Stimulated activated CD4-positive, alpha-beta T cell treated with anti-CD3 and anti-CD28 coated beads, Interleukin-4, amount 100 ng/mL, for 24 hours (primary cell): Measurements from ENCODE around the gene PNISR.

Source experiments
- DNase-seq: peaks from one replicate; pipeline ENCODE4 v3.0.0-alpha.2; 2020

PNISR gene

DNA sequence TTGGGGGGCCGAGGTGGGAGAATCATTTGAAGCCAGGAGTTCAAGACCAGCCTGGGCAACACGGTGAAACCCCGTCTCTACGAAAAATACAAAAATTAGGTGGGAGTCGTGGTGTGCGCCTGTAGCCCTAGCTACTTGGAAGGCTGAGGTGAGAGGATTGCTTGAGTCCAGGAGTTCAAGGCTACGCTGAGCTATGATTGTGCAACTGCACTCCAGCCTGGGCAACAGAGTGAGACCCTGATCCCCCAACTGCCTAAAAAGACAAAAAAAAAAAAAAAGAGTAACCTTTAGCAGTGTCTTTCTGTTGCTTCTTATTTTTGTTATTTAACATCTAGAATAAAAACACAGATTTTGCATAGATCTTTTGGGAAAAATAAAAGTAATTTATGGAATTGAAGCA, 18.0 kb downstream of the PNISR start:
- DNase-seq, result no peak

DNA sequence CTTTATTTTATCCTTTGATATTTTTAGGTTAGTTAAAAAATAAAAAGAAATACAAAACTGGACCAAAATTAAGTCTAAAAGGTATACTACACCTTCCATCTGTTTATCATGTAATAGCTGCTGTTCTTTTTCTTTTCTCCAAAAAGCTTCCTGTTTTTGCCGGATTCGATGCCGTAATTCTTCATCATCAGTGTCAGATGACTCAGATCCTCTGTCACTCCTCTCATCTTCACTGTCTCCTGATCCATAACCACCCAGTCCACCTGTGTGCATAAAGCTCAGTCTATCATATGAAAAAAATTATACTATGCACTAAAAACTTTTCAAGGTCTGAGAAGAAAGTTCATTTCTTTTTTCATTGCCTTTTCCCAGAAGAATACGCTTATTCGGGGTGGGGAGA, 22.7 kb downstream of the PNISR start:
- DNase-seq, result no peak

DNA sequence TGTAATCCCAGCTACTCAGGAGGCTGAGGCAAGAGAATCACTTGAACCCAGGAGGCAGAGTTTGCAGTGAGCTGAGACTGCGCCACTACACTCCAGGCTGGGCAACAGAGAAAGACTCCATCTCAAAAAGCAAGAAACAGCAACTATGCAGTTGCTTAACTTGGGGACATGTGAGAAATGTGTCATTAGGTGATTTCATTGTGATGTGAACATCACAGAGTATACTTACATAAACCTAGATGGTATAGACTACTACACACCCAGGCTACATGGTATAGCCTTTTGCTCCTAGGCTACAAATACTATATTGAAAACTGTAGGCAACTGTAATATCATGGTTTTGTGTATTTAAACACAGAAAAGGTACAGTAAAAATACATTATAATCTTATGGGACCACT, 27.8 kb downstream of the PNISR start:
- DNase-seq, result no peak

DNA sequence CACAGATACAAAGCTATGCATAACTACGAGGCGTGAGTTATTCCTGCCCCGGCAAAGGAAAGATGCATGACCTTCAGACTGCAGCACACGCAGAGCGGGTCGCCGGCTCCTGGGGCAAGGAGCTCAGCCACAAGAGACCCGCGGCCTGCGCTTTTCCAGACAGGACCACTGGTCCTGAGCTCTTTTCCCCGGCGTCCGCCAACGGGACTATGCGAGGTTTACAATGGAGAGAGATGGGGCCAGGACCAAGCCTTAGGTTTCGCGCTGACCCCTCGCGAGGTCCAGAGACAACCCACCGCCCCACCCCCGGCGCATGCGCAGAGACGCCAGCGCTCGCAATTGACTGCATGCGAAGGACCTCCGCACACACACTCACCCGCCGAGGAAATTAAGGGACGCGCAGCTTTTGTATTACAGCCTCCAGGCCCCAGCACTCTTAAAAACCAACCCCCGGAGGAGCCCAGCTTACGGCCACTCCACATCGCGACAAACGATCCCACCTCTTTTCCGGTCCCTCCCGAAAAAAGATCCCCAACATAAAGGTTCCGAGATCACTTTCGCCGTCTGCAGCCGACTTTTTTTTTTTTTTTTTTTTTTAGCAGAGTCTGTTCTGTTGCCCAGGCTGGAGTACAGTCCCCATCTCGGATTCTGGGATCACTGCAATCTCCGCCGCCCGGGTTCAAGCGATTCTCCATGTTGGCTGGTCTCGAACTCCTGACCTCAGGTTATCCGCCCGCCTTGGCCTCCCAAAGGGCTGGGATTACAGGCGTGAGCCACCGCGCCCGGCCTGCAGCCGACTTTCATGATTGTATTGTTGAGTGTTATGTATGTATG, 31.2 kb downstream of the PNISR start, which contains the start of gene COQ3:
COQ3 (minus strand) TSS at position 498 of the 834 bp plus-strand sequence; CDS start at position 482, 16 bp downstream.
- peak; percentile 71 for DNase-seq

DNA sequence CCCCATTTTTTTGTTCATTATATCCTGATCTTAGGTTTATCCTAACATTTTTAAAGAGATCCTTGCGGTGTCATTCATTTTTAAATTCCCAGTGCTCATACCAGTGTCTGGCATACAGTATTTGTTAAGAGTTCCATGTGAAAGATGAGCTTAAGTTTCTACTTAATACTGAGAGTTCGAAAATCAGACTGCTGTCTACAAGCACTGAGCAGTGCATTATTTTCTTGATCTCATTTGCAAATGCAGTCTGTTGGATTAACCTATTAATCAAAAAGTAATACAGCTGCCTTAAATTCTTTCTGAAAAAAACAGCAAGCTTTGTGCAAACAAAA, 31.8 kb downstream of the PNISR start:
- no peak for DNase-seq

DNA sequence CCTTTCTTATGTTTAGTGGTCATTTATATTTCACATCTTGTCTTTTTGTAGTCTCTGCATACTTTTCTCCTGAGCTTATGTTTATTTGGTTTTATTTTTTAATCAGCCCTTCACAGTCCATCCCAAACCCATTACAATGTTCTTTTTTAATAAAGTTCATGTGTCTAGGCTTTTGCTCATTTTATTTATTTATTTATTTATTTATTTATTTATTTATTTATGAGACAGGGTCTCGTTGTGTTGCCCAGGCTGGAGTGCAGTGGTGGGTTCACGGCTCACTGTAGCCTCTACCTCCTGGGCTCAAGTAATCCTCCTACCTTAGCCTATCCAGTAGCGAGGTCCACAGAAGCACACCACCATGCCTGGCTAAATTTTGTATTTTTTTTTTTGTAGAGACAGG, 34.2 kb downstream of the PNISR start:
- no peak for DNase-seq

DNA sequence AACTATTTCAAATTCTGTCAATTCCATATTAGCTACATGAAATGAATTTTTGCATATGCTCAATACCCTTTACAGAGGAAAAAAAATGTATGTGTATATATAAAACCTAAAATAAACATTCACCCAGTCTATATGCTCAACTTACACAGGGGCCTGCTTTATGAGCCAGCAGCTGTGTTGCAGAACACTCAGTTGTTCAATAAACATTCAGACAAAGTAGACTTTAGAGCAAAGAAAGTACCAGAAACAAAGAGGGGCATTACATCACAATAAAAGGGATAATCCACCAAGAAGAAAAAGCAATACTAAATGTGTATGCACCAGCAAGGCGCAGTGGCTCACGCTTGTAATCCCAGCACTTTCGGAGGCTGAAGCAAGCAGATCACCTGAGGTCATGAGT, 40.6 kb downstream of the PNISR start:
- no peak for DNase-seq

DNA sequence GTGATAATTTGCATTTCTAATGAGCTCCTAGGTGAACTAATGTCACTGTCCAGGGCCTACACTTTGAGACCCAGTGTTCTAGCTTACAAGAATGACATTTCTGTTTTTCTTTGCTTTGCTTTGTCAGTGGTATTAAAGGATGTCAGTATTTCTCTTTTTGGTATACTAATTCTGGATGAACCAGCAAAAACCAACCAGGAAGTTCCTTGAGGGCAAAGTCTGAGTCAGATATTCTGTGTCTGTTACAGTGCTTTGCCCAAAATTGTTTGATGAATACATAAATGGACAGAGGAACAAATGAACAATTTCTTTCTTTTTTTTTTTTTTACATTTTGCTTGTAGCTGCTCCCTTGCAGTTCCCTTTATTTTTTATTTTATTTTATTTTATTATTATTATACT, 46.5 kb downstream of the PNISR start:
- no peak for DNase-seq

DNA sequence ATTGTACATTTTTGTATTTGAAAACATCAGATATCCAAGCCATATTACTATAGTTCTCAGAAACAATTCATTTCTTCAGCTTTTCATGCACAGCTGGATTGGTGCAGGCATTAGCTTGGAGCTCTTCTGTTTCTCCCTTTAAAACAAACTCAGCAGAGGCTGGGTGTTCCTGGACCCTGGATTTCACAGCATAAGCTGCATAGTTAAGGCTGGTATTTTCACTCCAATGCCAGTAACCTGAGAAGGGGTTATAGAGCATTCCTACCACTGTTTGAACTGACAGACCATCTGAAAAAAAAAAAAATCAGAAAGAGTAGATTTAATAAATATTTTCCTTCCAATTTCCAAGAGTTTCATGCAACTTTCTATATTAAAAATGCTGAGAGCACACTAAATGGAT, 55.6 kb downstream of the PNISR start:
- DNase-seq, result no peak

DNA sequence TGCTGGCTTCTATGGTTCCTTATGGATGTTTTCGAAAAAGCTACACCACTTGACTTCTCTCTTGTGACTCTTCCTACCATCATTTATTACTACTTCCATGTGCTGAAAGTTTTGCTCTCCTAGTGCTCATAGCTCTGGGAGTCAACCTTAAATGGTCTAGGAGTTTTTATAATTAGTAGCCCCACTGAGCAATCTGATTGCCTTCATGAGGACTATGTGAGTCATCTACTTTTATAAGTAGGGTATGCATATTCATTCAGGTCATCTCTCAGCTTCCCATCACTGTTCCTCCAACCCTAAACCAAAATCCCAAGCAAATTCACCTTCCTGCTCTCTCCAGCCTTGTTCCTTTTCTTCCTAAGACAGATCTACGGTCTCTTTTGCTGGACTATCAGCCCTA, 58.3 kb downstream of the PNISR start:
- DNase-seq, result no peak

DNA sequence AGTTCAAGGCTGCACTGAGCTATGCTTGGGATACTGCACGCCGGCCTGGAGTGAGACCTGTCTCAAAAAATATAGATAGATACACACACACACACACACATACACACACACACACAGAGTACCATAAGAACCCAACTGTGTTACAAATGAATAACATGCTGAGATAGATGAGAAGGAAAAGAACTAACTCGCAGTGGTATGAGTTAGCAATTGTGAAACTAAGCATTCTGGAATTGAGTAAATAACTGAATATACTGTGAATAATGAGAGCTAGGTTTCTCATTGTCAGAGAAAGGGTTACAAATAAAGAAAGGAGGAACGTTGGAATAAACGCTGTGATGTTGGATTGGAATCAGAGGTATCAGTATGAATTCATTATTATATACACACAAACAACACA, 61.1 kb downstream of the PNISR start:
- DNase-seq, result no peak

DNA sequence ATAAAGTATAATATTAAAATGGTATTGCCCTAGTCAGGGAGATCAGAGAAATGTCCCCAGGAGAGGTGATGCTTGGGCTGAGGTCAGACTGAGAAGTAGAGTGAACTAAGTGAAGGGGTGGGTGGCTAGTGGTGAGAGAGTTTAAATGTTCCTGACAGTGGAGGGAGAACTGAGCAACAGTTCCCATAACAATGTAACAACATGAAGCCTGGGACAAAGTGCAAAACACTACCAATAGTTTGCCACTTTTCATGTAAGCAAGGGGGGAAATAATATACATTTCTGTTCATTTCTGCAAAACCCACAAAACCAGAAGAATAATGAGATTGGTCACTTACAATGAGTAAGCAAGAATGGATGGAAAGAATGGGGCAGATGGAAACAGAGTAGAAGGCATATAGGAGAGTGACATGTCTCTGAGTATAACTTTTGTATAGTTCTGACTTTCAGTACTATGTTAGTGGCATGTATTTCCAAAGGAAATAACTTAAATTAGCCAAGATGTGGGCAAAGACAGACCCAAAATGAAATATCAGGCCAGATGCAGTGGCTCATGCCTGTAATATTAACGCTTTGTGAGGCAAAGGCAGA, 62.3 kb downstream of the PNISR start:
- no peak for DNase-seq

DNA sequence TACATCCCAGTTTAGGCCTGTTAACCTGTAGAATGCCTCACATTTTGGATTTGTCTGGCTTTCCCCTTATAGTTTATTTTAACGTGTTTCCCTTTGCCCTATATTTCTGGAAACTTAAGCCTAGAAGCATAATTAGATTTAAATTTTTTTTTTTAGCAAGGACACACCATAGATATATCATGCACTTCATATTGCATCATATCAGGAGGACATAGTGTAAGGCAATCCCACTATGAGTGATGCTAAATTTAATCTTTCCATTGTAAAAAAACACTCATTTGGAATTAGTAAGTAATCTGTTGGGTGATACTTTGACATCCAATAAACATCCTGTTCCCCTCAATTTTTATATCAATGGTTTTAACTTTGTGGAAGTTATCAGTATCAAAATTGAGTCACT, 65.3 kb downstream of the PNISR start:
- no peak for DNase-seq

DNA sequence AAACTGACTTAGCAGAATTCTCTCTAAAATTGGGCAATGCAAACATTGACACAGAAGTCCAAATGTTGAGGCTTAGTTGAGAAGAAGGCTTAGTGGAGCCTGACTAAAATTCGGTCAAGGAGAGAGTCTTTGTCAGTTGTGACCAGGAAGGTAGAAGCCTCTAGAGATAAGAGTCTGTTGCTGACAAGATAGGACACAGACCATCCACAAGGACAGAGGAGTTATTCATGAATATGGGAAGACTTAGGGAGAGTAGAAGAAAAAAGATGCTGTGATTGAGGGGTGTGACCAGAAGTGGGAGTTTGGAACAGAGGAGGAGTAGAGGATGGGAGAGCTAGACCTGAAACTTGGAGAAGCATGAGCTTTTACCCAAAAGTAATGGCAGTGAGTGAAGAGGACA, 68.5 kb downstream of the PNISR start:
- no peak for DNase-seq

DNA sequence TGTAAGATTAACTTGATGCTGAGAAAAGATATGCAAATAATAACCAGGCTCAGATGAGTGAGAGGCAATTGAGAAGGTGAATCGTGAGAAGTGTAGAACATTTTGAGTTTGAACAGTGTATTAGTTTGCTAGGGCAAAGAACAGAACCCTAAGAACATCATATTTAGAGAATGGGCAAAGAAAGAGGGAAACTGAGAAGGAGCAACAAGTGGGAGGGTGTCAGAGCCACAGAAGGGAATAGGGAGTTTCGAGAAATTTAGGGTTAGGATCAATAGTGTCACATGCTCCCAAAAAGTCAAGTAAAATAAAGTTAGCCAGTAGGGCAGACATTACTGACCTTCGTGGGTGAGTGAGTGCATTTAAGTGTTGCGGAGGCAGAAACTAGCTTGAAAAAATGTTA, 70.1 kb downstream of the PNISR start:
- no peak for DNase-seq

DNA sequence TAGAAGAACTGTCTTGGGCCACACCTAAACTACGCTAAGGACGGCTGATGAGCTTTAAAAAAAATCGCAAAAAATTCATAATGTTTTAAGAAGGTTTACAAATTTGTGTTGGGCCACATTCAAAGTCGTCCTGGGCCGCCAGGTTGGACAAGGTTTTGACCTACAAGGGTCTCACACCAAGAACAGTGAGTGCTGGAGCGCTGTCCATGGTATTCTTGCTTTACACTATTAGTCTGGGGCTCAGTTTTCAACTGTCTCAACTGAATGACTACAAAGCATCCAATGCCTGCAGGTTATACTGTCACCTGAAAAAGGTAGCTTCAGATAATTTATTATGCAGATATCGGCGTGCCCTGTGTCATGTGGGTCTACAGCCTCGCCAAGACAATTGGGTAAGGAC, 72.0 kb downstream of the PNISR start:
- DNase-seq, result no peak

DNA sequence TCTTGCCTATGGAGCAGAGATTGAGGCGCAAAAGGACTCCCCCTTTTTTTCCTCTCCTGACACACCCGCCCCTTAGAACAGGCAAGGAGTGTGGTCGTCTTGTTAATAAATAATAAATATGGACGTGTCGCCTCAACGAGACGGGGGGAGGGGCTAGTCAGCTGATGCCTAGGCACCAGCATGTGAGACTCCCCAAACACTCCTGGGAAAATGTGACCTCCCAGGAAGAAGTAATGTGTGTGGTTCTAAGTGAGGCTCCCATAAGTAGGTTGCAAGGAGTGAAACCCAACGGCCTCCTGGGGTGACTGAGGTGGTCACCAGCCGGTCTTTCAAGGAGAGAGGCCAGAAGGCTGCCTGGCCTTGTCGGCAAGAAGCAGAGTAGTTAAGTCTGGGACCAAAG, 74.5 kb downstream of the PNISR start:
- no peak for DNase-seq

DNA sequence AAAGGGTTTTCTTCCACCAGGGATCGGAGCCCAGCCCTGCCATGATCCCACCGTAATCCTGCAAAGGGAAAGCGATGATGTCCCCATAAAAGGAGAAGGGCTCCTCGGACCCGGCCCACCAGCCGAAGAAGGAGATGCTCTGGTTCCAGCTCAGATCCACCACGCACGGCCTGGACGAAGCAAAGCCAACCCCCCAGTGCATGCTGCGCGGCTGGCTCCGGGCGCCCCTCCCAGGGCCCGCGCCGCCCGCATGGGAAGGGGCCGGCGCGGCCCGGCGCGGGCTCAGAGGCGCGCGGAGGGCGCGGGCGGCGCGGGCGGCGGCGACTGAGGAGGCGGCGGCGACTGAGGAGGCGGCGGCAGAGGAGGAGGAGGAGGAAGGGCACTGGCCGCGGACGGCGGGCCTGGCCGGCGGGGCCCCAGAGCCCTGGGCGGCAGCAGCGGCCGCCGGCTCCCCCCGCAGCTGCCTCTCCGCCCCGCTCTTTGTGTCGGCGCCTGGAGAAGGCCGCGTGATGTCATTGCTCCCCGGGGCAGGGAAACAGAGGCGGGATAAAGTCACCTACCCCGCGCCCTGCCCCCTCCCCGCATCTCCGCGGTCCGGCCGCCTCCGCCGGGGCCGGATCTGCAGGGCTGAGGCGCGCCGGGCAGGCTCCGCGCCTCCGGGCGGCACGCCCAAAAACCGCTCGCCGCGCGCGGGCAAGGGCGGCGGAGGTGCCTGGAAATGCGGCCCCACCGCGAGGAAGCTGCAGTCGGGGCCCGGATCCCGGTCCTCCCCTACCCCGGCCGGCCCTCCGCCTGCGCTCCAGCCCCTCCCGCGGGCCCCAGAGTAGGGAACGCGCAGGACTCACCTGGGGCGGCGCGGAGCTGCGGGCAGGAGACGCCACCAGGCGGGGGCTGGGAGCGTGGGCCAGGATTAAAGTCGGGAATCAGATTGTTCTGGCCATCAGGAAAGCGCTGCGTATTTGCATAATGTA, 75.7 kb downstream of the PNISR start, which contains the start of gene FAXC:
FAXC (minus strand) TSS at position 504 of the 971 bp plus-strand sequence; CDS start at position 202, 302 bp downstream.
- no peak for DNase-seq

DNA sequence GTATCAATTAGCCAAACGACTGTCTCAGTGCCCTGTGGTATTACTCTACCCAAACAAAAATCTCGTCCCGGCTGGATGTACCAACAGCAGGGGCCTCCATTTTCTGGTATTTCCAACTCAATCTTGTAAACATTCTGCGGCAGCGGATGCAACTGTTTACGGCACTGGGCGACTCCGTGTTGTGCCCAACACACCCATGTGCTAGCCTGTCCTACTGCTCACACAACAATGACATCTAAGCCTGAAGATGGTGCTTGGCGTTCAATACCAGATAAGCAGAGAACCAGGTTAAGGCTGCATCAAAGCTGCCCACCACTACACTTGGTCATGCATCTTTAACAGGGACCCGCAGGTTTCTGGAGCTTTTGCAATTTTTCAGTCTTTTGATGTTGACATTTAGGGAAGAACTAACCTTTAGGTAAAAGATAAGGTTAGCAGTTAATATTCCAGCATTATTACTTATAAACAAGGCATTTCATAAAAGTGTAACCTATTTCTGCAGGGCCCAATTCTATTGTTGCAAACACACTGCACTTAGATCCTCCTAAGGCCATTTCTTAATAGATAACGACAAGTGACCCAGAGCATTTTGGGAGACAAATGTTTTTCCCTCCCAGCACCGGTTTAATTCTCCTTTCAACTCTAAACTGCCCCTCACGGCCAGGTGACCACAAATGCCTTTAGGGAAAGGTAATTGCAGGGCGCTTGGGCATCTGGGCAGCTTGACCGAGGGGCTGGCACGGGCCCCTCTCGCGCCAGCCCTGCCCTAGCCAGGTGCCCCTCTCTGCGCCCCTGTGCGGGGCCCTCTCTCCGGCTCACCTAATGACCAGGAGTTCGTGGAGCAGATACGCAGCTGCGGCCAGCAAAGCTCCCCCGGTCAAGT, 76.6 kb downstream of the PNISR start:
- DNase-seq, result no peak
